GM23248 (cell line): ENCODE measurements around the gene THSD4.

ENCODE experiments used
- EZH2 ChIP-seq: fragments of 200-600 bp; sonication (generic); IDR thresholded peaks from 2 replicates; pipeline ENCODE4 v1.6.1; 2018; ENCODE audit warnings: antibody characterized with exemption, mild to moderate bottlenecking; ENCODE audit not compliant: insufficient read depth, poor library complexity, severe bottlenecking
- EZH2phosphoT487 ChIP-seq: fragments of 200-600 bp; sonication (generic); IDR thresholded peaks from 2 replicates; pipeline ENCODE4 v1.6.1; 2018; ENCODE audit warnings: antibody characterized with exemption, moderate library complexity, mild to moderate bottlenecking, low read depth; ENCODE audit not compliant: insufficient read depth

GRCh38 chr15:71128939-71129562 is 13.8 kb downstream of the THSD4 start:
- TF ChIP-seq EZH2 (no peak), EZH2phosphoT487 (no peak)
